Stomach (tissue), 4 donors: ENCODE measurements around the gene ENTPD6.

Experiments used
- CTCF ChIP-seq, 7 experiments: fragments of 450-650 bp in 4 of 7; fragments of 200-600 bp in 3 of 7; sonication (generic) in 3 of 7; IDR thresholded peaks; one replicate each; pipeline ENCODE4 v1.5.1; 2016 to 2019; ENCODE audit warnings: antibody characterized with exemption in 7 of 7, control low read depth in 2 of 7, mild to moderate bottlenecking in 1 of 7
- POLR2A ChIP-seq, 4 donors: fragments of 450-650 bp; IDR thresholded peaks; one replicate each; pipeline ENCODE4 v1.6.1; 2016; ENCODE audit warnings: antibody characterized with exemption in 4 of 4, control low read depth in 2 of 4, mild to moderate bottlenecking in 1 of 4, moderate library complexity in 1 of 4
- POLR2AphosphoS5 ChIP-seq, 3 donors: sonication (generic); formaldehyde crosslinking; IDR thresholded peaks; one replicate each; pipeline ENCODE4 v1.6.1; 2016; ENCODE audit warnings: antibody characterized with exemption in 3 of 3

- TF ChIP-seq POLR2A (IDR thresholded peaks at IDR 0.05) (no peak), CTCF (IDR thresholded peaks at IDR 0.05) (no peak), POLR2AphosphoS5 (IDR thresholded peaks at IDR 0.05) (no peak)
These were observed 1.1 kb upstream of the ENTPD6 start for GRCh38 chr20:25194333-25194972.
